GM18873 (cell line): ENCODE data around the gene DNAH3.

ENCODE experiments used
- ATAC-seq: cut with Tn5 transposase; IDR thresholded peaks from one replicate; pipeline ENCODE4 v1.9.1; 2021; ENCODE audit warnings: mild to moderate bottlenecking, moderate library complexity, moderate number of reproducible peaks; ENCODE audit not compliant: unreplicated experiment, low FRiP score

DNAH3 gene

DNA sequence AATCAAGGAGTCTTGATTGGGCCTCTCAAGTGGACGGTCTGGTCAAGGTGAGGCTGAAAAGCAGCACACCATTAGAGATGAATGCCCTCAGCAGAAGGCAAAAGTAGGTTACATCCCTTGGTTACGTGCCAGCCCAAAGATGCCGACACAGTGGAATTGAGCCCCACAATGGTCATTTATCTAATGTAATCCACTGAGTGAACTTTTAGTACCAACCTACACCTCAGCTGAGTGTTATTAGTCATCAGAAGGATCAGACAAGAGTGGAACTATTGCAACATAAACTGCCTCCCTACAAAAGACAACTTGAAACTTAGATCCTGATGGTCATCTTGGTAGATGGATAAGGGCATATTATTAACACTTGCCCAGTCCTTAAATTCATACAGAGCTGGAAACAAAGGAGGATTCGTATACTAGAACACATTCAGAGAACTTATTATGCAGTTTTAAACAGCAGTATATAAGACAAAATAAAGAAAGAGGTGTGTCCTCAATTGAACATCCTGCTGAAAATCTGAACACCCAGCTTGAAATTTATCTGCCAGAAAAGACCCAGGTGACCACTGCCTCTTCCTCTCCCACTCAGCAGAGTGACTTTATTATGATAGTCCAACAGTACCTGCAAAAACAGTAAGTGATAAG is 253.3 kb downstream of the DNAH3 start:
- ATAC-seq: no peak

- no peak for ATAC-seq
Measured at GRCh38 chr16:20894388-20894787, 256.3 kb downstream of the DNAH3 start.

- no peak for ATAC-seq
Measured at GRCh38 chr16:20889625-20890275, 260.9 kb downstream of the DNAH3 start.

DNA sequence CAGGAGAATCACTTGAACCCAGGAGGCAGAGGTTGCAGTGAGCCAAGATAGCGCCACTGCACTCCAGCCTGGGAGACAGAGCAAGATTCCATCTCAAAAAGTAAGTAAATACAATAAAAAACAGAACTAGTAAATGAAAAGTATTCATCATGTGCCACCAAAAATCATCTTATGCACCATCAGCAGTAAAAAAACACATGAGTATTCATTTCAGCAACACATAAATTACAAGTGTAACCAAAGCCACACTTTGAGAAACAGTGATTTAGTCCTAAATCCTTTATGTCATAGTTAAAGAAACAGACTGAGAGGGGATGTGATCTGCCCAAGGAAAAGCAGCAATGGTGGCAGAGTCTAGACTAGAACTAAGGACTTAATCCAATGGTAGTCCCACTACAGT is 263.4 kb downstream of the DNAH3 start:
- ATAC-seq: no peak

DNA sequence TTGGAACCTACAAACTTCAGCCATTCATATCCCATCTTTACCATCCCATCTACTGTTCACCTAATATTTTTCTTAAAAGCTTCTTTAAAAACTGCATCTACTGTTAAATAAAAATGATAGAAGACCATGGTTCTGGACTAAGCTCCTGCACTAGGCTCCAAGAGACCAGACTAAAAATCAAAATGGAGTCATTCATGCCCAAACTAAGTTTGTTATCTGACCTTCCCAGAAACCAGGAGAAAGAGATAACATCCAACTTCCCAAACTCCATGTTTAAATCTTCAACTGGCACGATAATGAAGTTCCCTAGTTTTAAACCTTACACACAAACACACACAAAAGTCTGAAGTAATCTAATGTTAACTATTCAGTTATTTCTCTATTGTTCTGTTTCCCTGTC is 264.3 kb downstream of the DNAH3 start:
- ATAC-seq: no peak

- no peak for ATAC-seq
Measured at GRCh38 chr16:20884240-20884556, 266.4 kb downstream of the DNAH3 start.

- ATAC-seq: no peak
Measured at GRCh38 chr16:20883554-20884239, 266.9 kb downstream of the DNAH3 start.
